HG02623 (cell line): ENCODE data around the gene CASD1.

Experiments
- ATAC-seq: cut with Tn5 transposase; IDR thresholded peaks from one replicate; pipeline ENCODE4 v1.9.1; 2021; ENCODE audit warnings: moderate library complexity; ENCODE audit not compliant: unreplicated experiment

CASD1 gene

DNA sequence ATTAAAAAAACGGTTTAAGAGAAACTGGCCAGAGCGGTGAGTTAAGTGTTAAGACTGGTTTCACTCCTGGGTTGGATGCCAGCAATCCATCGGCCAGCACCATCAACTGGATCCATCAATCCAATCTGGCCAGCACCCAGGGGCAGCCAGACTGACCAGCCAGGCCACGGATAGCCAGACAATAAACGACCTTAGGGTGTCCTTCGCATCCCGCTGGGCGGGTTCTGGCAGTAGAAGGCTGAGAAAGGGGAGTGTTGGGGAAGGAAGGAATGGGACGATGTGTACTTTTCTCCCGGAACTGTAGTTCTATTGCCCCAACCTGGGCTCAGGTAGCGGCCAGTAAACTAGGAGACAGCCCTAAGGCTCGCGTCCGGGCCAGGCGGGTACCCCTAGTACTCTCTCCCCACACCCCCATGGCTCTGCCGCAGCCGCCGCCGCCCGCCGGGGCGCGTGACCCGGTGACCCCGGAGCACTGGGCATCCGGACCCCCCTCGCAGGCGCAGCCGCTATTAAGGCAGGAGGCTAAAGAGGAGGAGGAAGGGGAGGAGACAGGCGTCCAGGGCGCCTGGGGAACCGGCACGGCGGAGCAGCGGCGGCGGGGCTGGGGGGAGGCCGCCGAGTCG is at the start of gene CASD1:
Gene CASD1, plus strand, starts transcription at position 546 of the 623 bp plus-strand sequence. CDS start 276 bp downstream, outside the sequence.
- ATAC-seq = peak; percentile 66

DNA sequence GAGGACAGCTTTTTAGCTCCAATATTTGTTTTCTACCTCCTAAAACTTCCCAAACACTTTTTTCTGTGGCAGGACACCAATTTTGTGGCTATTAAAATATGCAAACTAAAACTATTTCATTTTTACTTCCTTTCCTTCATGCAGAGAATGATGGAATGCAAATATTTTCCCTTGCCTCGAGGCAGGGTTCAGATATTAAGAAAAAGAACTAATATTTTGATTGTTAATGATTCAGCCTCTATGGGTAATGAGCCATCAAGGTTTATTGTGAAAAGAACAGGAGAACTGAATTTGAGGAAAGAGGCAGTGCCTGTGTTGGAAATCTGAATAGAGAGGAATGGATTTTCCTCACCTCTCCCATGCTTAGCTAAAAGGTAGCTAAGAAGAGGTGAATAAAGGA is 43.1 kb upstream of the CASD1 start:
- no peak for ATAC-seq

DNA sequence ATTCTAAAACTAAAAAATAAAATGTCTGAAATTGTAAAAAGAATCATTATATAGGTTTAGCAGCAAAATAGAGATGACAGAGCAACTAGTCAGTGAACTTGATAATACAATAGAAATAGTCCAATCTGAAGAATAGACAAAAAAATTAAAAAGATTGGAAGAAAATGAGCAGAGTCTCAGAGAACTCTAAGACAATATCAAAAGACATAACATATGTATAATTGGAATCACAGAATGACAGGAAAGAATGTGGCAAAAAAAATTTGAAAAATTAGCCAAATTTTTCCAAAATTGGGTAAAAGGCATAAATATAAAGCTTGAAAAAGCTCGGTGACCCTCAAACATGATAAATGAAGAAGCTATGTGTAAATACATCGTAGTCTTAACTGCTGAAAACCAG is 38.0 kb upstream of the CASD1 start:
- ATAC-seq = no peak

DNA sequence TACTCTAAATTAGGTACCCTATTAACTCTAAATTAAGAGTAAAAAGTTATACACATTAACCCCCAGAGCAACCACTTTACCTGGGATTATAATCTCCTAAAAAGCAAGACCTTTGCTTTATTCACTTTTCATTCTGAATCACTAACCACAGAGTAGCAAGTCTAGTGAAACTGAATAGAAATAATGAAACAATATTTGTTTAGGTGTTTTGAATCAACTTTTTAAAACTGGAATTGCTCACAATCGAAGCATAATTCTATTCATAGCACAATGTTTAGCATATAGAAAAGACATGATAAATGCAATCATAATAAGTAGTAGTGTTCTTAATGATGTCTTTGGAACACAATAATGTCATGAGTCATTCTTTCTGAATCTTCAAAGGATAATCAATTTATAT is 37.0 kb upstream of the CASD1 start:
- no peak for ATAC-seq

DNA sequence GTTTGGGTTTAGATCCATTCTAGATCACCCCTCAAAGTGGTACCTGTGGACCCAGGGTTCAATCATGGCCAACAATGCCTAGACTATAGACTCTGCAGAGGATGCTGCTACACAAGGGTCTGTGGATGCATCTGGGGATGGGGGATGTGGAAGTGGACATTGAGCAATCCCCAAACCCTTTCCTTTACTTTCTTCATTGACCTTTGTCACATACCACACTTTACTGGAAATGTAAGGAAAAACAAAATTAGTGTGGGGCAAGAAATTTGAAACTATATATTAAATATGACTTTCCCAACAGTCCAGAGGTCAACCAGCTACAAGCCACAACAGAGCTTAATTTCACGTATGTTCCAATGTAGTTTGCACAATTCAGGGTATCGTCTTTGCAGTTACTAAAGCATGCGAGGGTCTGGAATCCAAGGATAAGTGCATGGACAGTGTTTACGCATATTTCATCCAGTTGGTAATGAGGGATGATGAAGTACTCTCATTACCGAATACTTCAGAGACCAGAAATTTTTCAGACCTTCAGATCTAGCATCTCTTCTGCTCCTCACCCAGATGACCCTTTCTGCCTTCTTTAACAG is 33.3 kb upstream of the CASD1 start:
- no peak for ATAC-seq

DNA sequence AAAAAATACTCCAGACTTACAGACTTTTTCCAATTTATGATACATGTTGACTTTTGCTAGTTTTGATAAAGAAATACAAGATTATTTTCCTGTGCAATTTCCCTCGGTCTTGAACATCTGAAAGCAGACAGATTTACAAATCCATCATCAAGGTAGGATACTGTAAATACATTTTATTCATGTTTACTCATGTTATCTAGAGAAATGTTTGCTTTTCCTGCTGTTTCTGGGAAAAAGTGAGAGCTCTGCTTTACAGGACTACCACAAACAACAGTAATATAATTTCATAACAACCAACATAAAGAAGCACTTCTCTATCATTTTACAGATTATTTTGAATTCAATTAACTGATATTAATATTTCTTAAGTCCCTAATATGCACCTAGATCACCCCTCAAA is 31.7 kb upstream of the CASD1 start:
- ATAC-seq = no peak

DNA sequence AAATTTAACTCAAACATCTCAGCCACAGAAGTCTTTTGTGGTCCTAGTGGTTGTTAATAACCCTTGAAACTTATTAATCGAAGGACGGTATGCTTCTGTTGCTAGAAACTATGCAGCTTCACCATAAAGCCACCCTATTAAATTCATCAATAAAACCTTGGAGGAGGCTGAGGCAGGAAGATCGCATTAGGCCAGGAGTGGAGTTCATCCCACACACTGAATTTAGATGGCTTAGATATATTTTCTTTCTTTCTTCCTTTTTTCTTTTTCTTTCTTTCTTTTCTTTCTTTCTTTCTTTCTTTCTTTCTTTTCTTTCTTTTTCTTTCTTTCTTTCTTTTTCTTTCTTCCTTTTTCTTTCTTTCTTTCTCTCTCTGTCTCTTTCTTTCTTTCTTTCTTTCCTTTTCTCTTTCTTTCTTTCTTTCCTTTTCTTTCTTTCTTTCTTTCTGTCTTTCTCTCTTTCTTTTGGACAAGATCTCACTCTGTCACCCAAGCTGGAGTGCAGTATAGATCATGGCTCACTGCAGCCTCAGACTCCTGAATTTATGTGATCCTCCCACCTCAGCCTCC is 30.9 kb upstream of the CASD1 start:
- no peak for ATAC-seq

DNA sequence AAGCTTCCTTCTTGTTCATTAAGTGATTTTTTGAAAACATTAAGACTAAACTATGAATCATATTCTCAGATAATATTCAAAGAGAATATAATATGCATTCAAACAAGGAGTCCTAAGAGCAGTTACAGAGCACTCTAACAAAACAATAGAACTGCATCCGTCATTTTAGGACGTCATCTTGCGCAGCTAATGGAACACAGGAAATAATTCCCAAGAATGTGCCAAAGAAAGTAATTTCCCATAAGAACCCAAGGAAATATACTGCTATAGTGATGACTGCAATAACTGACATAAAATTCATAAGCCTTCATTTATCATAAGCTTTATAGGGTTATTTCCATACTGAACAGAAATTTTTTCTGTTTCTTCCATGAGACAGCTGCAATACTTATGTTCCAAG is 28.3 kb upstream of the CASD1 start:
- ATAC-seq = no peak

DNA sequence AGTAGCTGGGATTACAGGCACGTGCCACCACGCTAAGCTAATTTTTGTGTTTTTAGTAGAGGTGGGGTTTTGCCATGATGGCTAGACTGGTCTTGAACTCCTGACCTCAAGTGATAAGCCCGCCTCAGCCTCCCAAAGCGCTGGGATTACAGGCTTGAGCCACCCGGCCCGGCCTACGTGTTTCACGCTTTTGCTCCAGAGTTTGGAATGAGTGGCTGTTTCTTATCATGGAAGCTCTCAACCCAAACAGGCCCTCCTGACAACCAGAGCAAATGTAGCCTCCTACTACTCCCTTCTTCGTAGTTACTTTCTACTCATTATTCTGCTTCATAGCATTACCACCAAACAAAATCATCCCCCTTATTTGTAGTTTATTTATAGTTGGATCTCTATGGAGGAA is 26.8 kb upstream of the CASD1 start:
- no peak for ATAC-seq

DNA sequence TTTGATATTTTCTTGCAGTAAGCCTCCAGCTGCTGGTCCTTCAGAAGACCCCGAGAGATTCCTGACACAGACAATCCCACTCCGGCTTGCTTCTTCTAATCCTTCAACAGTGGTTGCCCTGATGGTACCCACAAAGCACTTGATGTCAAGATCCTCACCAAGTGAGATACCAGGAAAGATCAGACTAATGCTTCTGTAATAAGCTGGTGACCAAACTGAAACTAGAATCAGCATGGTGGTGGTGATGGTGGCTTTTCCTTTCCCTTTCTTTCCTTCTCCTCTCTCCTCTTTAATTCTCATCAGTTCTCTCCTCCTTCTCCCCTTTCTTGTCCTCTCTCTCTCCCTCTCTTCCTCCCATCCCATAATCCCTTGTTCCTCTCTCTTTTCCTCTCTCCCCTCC is 25.8 kb upstream of the CASD1 start:
- ATAC-seq = no peak

DNA sequence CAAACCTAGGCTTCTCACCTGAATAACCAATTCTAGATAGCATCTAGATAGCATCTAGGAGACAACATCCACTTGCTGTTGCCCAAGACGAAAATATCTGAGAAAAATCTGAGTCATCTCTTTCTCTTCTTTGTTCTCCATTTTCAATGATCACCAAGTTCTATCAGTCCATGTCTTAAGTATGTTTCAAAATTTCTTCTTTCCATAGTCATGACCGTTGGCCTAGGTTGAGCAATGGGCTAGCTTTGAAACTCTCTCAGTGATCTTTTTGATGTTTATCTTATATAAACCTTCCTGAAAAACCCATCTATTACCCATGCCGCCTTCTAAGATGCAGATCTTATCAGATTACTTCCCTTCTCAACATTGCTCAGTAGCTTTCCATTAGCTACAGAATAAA is 23.4 kb upstream of the CASD1 start:
- no peak for ATAC-seq

DNA sequence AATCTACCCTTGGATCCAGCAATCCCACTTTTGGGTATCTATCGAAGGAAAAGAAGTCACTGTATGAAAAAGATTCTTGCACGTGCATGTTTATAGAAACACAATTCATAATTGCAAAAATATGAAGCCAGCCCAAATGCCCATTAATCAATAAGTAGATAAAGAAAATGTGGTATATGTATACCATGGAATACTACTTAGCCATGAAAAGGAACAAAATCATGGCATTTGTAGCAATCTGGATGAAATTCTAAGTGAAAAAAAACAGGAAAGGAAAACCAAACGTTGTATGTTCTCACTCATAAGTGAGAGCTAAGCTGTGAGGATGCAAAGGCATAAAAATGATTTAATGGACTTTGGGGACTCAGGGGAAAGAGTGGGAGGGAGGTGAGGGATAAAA is 18.2 kb upstream of the CASD1 start:
- ATAC-seq = no peak

DNA sequence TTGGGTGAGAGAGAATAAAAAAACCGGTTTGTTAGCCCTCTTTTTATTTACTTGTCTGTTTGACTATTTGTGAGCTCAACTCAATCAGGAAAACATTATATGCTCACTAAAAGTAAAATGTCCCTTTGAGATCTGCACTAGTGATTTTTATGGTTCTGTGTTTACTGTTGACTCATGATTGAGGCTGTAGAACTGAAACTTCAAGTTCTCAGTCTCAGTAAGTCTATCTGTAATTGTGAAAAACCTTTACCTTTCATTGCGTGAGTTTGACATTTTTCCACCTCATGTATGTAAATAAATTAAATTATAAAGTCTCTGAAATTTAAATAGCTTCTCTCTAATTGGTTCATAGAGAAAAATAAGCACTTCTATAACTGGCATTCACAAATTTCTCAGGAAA is 17.0 kb upstream of the CASD1 start:
- peak; percentile 98 for ATAC-seq

DNA sequence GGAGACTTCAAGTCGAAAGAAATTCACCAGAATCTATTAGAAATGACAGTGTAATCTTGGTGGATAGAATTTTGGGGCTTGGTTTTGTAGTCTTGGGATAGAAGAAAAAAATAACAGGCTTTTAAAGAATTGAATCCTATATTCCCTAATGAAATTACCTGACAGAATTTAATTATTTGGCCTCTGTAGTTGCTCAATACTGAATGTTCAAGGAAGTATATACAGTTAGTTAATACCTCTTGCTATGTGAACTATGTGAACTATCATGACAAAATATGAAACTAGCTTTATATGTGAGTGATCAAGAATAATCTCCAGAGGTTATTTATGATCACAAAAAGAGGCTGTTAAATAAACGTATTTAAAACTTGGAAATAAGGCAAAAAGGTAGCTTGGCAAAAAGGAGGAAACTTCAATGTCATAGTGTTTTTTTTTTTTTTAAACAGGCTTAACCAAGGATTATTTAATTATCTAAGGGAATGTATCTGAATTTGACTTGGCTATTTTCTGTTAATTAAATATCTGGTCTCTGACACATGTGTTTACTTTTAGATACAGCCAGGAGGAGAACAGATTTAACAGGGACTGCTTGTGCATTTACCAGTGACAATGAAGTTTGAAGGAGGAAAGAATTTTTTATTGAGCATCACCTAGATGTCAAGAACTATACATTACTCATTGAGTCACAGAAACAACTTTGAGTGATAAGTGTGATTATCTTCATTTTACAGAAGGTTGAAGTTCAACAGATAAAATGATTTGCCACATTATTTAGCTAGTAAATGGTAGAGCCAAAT is 11.5 kb upstream of the CASD1 start:
- no peak for ATAC-seq

DNA sequence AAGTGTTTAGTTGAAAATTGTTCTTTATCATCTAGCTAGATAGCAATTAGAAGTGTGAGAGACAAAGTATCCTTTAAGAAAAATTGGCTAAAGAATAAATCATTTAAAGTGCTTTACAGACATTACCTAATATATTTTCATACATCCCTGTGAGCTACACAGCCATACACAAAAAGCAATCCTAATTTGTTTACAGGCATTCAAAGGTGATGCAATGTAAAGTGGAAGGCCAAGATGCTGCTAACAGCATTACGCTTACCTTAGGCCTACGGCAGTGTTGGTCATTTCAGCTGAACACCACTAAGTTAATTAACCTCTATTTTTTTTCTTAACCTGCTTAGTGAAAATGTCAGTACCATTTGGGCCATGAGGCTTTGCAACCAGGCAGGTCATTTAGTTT is 10.7 kb upstream of the CASD1 start:
- no peak for ATAC-seq

DNA sequence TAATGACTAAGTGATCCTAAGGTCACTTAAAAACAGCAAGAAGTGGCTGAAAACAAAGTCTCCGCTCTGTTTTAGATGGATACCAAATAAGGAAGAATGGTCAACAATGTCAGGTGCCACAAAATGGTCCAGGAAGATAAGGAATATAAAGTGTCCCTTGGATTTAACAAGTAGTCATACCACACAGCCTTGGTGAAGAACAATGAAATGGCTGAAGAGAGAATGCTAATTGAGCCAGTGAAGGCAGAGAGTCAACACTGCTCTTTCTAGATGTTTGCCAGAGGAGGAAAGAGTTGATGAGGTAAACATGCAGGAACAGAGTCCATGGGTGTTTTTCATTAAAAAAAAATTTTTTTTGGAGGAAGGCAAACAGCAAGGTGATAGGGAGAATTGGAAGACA is 2.1 kb upstream of the CASD1 start:
- no peak for ATAC-seq

DNA sequence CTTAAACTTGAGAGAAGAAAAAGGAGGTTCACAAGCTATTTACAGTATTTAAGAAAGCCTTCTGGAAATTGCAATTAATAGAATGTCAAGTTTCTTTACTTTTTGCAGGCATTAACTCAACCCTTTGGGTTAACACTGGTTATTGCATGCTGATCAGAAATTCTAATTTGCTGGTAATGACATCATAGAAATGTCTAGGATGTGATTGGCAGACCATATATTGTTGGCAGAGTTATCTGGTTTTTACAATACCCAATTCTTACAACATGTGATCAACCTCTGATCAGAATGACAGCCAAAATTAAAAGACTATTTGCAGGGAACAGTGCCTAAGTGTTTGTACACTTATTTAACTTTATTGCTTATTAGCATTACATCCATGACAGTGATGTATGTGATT is 1.6 kb upstream of the CASD1 start:
- no peak for ATAC-seq

DNA sequence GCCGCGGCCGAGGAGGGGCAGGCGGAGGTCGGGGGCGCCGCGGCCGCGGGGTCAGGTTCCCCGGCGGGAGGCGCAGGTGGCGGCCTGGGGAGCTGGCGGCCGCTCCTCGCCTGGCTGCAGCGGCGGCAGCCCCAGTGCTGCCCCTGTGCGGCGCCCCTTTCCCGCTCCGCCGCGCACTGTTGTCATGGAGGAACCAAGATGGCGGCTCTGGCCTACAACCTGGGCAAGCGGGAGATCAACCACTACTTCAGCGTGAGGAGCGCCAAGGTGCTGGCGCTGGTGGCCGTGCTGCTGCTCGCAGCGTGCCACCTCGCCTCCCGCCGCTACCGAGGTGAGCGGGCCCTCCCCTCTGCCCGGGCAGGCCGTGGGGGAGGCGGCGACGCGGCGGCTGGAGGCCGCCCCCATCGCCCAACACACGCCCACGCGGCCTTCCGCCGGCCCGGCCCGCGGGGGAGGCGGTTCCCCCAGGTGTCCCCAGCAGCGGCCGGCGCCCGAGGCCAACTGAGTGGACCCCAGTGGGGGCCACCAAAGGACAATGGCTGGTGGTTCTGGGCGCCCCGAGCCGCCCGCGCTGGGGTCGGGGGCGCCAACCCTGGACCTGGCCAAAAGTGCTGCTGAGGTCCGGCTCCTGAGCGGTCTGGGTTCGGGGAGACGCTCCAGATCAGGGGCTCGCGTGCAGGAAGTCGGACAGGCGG is 425 bp downstream of the CASD1 start:
- peak; percentile 69 for ATAC-seq

DNA sequence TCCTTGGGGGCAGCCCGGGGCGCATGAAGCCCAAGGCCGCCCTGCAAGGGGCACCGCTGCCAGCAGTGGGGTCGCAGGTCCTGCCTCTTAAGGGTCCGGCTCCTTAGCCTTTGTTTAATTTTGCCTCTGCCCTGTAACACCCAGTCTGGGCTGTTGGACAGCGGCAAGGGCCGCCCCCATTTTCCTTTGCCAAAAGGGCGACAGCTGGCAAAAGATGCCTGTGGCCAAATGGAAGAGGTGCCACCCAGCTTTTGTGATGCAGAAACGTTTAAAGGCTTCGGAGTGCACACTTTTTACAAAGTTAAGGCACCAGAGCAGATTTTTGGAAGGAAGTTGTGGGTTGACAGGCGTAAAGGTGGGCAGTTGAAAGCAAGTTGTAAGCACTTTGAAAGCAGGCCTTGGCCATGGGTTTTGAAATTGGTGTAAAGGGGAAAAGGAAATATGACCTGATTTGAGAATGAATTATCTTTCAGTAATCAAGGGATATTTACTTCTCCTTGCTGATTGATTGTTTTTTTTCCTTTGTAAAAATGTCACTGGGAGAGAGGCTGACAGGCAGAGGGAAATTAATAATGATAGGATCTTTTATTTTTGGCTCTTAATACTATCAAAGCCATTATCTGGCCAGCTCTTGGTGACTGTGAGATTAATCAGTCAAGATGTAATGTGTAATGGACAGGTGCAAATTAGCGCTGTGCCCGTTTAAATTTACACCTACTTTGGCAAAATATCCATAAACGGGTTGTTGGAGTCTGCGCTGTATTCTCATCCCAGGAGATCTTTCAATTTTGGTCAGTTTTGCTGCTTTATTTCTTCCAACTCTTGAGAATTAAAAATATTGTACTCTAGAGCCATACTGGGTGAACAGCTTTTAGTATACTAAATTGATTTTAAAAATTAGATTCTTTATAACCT is 1.2 kb downstream of the CASD1 start:
- peak; percentile 8 for ATAC-seq

DNA sequence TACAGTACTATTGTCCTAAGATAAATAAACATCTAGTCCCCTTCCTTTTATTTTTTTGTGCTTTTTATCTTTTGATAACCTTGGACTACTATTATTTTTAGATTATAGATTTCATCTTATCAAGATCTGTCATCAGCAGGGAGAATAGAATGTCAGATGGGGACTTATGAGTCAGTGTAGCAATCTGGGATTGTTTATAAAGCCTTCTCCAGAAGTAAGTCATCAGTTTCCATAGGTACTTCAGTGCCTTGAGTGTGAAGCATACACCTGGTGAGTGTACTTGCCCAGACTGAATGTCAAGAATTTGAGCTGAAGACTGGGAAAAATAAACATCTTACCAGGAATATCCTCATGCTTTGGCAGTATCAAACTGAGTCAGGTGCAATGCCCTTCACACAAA is 2.1 kb downstream of the CASD1 start:
- ATAC-seq = no peak
